Adrenal gland (tissue), 12 donors: ENCODE measurements around the gene PHF23. TPM values are rescaled to one million over a fixed set of nuclear protein-coding genes. Genes with fewer than 3 reads are reported as not detected.
A peak's percentile ranks its signal among the peaks of the same experiment; 100 is the strongest.

Experiments
- DNase-seq, 7 donors: peaks; one replicate each; pipeline ENCODE4 v3.0.0-alpha.2; 2019 to 2020
- H3K27ac ChIP-seq, 5 donors: fragments of 200-600 bp; sonication (generic) in 4 of 5; 1 replicate in 3 of 5; 2 replicates in 2 of 5; pipeline versions ENCODE4 v1.5.1 to v1.8.0; 2016 to 2020; ENCODE audit warnings: mild to moderate bottlenecking in 1 of 5
- H3K27me3 ChIP-seq: fragments of 200-600 bp; 2 replicates; pipeline ENCODE4 v1.8.0; 2021
- H3K36me3 ChIP-seq, 2 donors: fragments of 200-600 bp; replicated peaks in 1 of 2; 1 replicate in 1 of 2; 2 replicates in 1 of 2; pipeline versions ENCODE4 v1.5.1 to v1.8.0; 2018 to 2022
- H3K4me1 ChIP-seq, 2 donors: fragments of 200-600 bp; replicated peaks in 1 of 2; 1 replicate in 1 of 2; 2 replicates in 1 of 2; pipeline versions ENCODE4 v1.5.1 to v1.8.0; 2018 to 2021
- H3K4me3 ChIP-seq, 4 donors: fragments of 200-600 bp; sonication (generic) in 3 of 4; one replicate each; pipeline ENCODE4 v1.5.1; 2016 to 2018
- H3K9me3 ChIP-seq, 3 donors: fragments of 200-600 bp; sonication (generic) in 1 of 3; replicated peaks in 1 of 3; 1 replicate in 2 of 3; 2 replicates in 1 of 3; pipeline versions ENCODE4 v1.5.1 to v1.8.0; 2016 to 2021
- POLR2A ChIP-seq, 2 donors: fragments of 450-650 bp; IDR thresholded peaks; one replicate each; pipeline ENCODE4 v1.6.1; 2017; ENCODE audit warnings: antibody characterized with exemption in 2 of 2, mild to moderate bottlenecking in 2 of 2, moderate library complexity in 1 of 2
- WGBS, 4 donors: extraction: QIAGEN DNeasy Blood & Tissue Kit in 2 of 4; methylation state at CpG; one replicate each; pipeline versions ENCODE4 v1.1.5 to v1.1.7; 2013 to 2017; 5-methylcytosine and 5-hydroxymethylcytosine counted together
- intact Hi-C, 2 donors: fragments of 100-400 bp; cut with DNase I; formaldehyde crosslinking; loops; one replicate each; pipeline versions ENCODE4 v1.14.1 to v1.15.0; 2022 to 2023
- polyA plus RNA-seq, 3 donors: library from polyadenylated mRNA; stranded (reverse); fragments of 200-250 nt in 2 of 3; fragments of 350-450 nt in 1 of 3; fragmentation: Illumina TruSeq in 1 of 3; extraction: RNeasy Lipid Tissue Mini Kit (QIAGEN cat#74804) in 1 of 3; gene quantifications; one replicate each; pipeline ENCODE4 v1.2.3, GENCODE V29; 2013 to 2014
- total RNA-seq, 9 donors: library from RNA; depleted of rRNA in 4 of 9; stranded (reverse); fragments of >200 nt in 4 of 9; fragments of 120-200 nt in 1 of 9; fragmentation: NEBNext Ultra II Directional in 1 of 9; extraction: Animal tissue kit (Norgen Biotek cat#: 25700) in 1 of 9; gene quantifications; one replicate each; pipeline versions ENCODE4 v1.1.0 to v1.2.4, GENCODE V29; 2013 to 2023
- TF ChIP-seq, protein P1 (sequence below), 6 experiments: fragments of 450-650 bp in 4 of 6; fragments of 200-600 bp in 2 of 6; sonication (generic) in 1 of 6; IDR thresholded peaks; 1 replicate in 5 of 6; 2 replicates in 1 of 6; pipeline versions ENCODE4 v1.5.1 to v1.8.0; 2016 to 2021; ENCODE audit warnings: antibody characterized with exemption in 6 of 6, mild to moderate bottlenecking in 2 of 6, moderate library complexity in 1 of 6
- donor health status: healthy with polysubstance abuse.
- donor health status: Bipolar disorder and iron deficiency.
- donor health status: DM: yes; HTN: yes; CAD: no.
- donor health status: DM: no; HTN: no; CAD: no.
- donor health status: DM: no; HTN: no; CAD: no.
- donor health status: DM: yes; HTN: yes; CAD: no.

Gene PHF23
- total and polyA plus RNA-seq, 12 donors: 28.0 to 141 (median 64.5) TPM

DNA sequence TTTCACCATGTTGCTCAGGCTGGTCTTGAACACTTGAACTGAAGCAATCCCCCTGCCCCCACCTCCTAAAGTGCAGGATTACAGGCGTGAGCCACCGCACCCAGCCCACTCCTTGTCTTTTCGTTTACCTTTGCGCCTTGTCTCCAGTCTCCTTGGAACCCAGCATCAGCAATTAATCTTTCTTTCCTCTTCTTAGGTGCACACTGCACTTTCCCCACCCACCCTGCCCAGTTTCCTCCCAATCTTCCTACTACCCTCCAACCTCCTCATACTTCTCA lies 24.5 kb upstream of the PHF23 start:
- Histone ChIP-seq H3K4me3 (peak overlapping the region in 1 of 4 donors; percentile 23), H3K36me3 (peaks cover 0 to 3% of the 10 kb centered on the region in 2 donors), H3K27me3 (no peaks in the 10 kb centered on the region), H3K4me1 (peaks cover 12 to 21% of the 10 kb centered on the region in 2 donors), H3K9me3 (no peaks in the 10 kb centered on the region), H3K27ac (no peak overlapping the region)
- no peak for DNase-seq
- no peak for TF ChIP-seq POLR2A (IDR thresholded peaks at IDR 0.05)
- TF ChIP-seq, protein P1, sequence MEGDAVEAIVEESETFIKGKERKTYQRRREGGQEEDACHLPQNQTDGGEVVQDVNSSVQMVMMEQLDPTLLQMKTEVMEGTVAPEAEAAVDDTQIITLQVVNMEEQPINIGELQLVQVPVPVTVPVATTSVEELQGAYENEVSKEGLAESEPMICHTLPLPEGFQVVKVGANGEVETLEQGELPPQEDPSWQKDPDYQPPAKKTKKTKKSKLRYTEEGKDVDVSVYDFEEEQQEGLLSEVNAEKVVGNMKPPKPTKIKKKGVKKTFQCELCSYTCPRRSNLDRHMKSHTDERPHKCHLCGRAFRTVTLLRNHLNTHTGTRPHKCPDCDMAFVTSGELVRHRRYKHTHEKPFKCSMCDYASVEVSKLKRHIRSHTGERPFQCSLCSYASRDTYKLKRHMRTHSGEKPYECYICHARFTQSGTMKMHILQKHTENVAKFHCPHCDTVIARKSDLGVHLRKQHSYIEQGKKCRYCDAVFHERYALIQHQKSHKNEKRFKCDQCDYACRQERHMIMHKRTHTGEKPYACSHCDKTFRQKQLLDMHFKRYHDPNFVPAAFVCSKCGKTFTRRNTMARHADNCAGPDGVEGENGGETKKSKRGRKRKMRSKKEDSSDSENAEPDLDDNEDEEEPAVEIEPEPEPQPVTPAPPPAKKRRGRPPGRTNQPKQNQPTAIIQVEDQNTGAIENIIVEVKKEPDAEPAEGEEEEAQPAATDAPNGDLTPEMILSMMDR (IDR thresholded peaks at IDR 0.05): no peak
- intact Hi-C loops: loop anchor here in 1 of 2 donors (5.0 kb wide), 1 partner anchor 39 kb away; no protein-coding TSS in a partner anchor
- 62 to 75% (median 65%) methylated on average over 4 of the region's 4 CpGs for WGBS, 4 donors

DNA sequence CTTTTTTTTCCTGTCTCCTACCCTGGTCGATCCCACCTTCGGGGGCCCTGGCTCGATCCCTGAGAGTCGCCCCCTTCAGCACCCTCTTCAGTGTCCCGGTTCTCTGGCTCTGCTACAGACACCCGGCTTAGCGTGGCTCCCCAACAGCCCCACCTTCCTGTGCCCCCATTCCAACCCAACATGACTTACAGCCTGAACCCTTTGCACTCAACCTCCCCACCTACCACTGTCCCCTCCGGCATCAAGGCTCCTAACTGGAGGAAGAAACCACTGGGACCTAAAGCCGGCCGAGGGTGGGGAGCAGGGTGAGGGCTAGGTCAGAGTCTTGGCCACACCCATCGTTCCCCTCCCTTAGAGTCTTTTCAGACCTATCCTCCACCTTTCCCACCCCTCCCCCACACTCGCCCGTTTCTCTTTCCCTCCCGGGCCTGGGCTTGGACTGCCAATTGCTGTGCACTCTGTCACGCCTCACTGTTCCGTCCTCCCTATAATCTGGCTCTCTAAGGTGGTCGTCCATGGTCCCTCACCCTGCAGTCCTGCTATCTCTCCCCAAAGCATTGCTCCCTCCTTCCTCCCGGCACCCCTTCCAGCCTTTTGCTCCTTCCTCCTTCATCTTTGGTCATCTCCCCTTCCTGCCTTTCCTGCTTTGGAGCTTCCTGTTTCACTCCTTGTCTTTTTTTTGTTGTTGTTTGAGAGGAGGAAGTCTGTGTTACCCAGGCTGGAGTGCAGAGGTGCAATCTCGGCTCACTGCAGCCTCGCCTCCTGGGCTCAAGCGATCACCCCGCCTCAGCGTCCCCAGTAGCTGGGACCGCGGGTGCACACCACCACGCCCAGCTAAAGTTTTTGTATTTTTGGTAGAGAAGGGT lies 23.9 kb upstream of the PHF23 start:
- H3K9me3 ChIP-seq: no peaks in the 10 kb centered on the region
- peaks cover 0 to 8% of the 10 kb centered on the region in 2 donors for H3K36me3 ChIP-seq
- H3K27me3 ChIP-seq: no peaks in the 10 kb centered on the region
- H3K27ac ChIP-seq: no peak overlapping the region
- H3K4me3 ChIP-seq: peak overlapping the region in 1 of 4 donors; percentile 23
- WGBS, 4 donors: 28 to 39% (median 34%) methylated on average over 26 of the region's 26 CpGs
- no peak for TF ChIP-seq POLR2A (IDR thresholded peaks at IDR 0.05)
- TF ChIP-seq, protein P1 (IDR thresholded peaks at IDR 0.05): no peak
- intact Hi-C loops: loop anchor here in 1 of 2 donors (5.0 kb wide), 1 partner anchor 39 kb away; no protein-coding TSS in a partner anchor
- peaks cover 12 to 21% of the 10 kb centered on the region in 2 donors for H3K4me1 ChIP-seq
- peak in 1 of 7 donors; percentile 48 for DNase-seq

DNA sequence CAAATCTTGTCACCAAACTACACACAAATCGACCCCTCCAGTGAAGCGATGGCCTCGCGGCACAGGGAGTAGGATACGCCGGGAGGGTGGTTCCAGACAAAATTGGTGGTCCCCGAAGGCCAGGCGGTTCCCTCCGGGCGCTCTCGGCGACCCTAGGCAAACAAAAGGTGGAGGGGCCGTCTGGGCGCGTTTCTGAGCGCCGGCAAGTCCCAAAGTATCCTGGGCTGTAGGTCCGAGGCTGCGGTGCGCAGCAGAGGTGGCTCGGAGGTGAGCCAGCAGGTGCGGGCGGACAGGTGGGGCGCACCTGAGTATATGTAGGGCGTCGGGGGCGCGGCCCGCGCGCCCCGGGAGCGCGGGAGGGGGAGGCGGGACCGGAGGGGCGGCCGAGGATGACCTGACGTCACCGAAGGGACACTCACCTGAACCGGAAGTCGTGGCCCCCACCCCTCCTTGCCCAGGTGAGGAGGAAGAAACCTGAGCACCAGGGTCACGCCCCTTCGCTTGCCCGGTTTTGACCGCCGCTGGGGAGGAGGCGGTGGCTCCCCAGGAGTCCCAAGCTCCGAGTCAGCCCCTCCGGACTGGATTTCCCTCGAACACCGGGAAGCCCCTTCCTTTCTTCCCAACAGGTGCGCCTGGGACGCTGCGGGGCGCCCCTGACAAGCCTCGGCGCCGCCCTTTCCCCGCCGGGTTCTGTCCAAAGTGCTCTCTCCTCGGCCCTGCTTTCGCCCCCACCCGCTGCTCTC lies 23.1 kb upstream of the PHF23 start, which contains the start of gene CLDN7:
Gene CLDN7 (minus strand): TSS at position 287 of the 743 bp plus-strand sequence. CDS start 435 bp downstream, outside the sequence.
- TF ChIP-seq, protein P1 (IDR thresholded peaks at IDR 0.05): no peak
- TF ChIP-seq POLR2A (IDR thresholded peaks at IDR 0.05): no peak
- 16 to 46% (median 36%) methylated on average over 31 to 64 of the region's 64 CpGs for WGBS, 4 donors
- Histone ChIP-seq H3K36me3 (peaks cover 0 to 16% of the 10 kb centered on the region in 2 donors), H3K27ac (peak within 1 kb of the TSS in 2 of 5 donors; percentile 19 to 81), H3K4me1 (peaks cover 12 to 21% of the 10 kb centered on the region in 2 donors), H3K4me3 (peak within 1 kb of the TSS in 2 of 4 donors; percentile 14 to 61), H3K27me3 (no peaks in the 10 kb centered on the region), H3K9me3 (no peaks in the 10 kb centered on the region)
- intact Hi-C loops: loop anchor here in 1 of 2 donors (5.0 kb wide), 1 partner anchor 40 kb away; no protein-coding TSS in a partner anchor
- no peak for DNase-seq
